Left ventricle myocardium inferior (tissue), 1 donor: ENCODE measurements around the gene EIPR1. TPM values are rescaled to one million over a fixed set of nuclear protein-coding genes. Genes with fewer than 3 reads are reported as not detected.

Experiments used
- DNase-seq: peaks from one replicate; pipeline ENCODE4 v3.0.0-alpha.2; 2020
- H3K27ac ChIP-seq: fragments of 200-600 bp; replicated peaks from 2 replicates; pipeline ENCODE4 v1.8.0; 2021
- H3K27me3 ChIP-seq: fragments of 200-600 bp; 2 replicates; pipeline ENCODE4 v1.8.0; 2021; ENCODE audit warnings: low read depth
- H3K36me3 ChIP-seq: fragments of 200-600 bp; 2 replicates; pipeline ENCODE4 v1.8.0; 2021
- H3K4me1 ChIP-seq: fragments of 200-600 bp; 2 replicates; pipeline ENCODE4 v1.8.0; 2021
- H3K4me3 ChIP-seq: fragments of 200-600 bp; 2 replicates; pipeline ENCODE4 v1.8.0; 2021; ENCODE audit warnings: mild to moderate bottlenecking, moderate library complexity
- H3K9me3 ChIP-seq: fragments of 200-600 bp; replicated peaks from 2 replicates; pipeline ENCODE4 v1.8.0; 2021
- CTCF ChIP-seq: fragments of 200-600 bp; IDR thresholded peaks from 2 replicates; pipeline ENCODE4 v1.8.0; 2021; ENCODE audit warnings: antibody characterized with exemption, mild to moderate bottlenecking, borderline replicate concordance
- intact Hi-C: fragments of 100-400 bp; cut with micrococcal nuclease; formaldehyde crosslinking; loops from one replicate; pipeline ENCODE4 v1.11.0; 2022
- total RNA-seq: library from RNA; stranded (reverse); fragmentation: NEBNext Ultra II Directional; extraction: Animal tissue kit (Norgen Biotek cat#: 25700); gene quantifications from one replicate; pipeline ENCODE4 v1.2.1, GENCODE V29; 2021
- donor health status: DM: no; HTN: yes; CAD: no; lungs with severe emphysema.

Gene EIPR1
- total RNA-seq, 1 donor from 2014 or later, result 12.2 TPM

GRCh38 chr2:3192920-3193319, 184.7 kb downstream of the EIPR1 start:
- Histone ChIP-seq H3K36me3 (peaks cover 50% of the 10 kb centered on the region), H3K4me1 (no peaks in the 10 kb centered on the region), H3K27ac (no peak overlapping the region), H3K27me3 (no peaks in the 10 kb centered on the region), H3K4me3 (no peak overlapping the region), H3K9me3 (no peaks in the 10 kb centered on the region)
- TF ChIP-seq CTCF, result no peak
- intact Hi-C loops, result no loop called here
- DNase-seq, result no peak

GRCh38 chr2:3192281-3192818, 185.3 kb downstream of the EIPR1 start:
- peaks cover 50% of the 10 kb centered on the region for H3K36me3 ChIP-seq
- intact Hi-C loops, result no loop called here
- no peak for TF ChIP-seq CTCF

GRCh38 chr2:3189961-3190360, 187.7 kb downstream of the EIPR1 start:
- no peaks in the 10 kb centered on the region for H3K27me3 ChIP-seq
- intact Hi-C loops, result no loop called here
- peaks cover 36% of the 10 kb centered on the region for H3K36me3 ChIP-seq
- no peak overlapping the region for H3K27ac ChIP-seq
- no peak for TF ChIP-seq CTCF
- no peak for DNase-seq
- H3K9me3 ChIP-seq, result no peaks in the 10 kb centered on the region
- H3K4me3 ChIP-seq, result no peak overlapping the region
- H3K4me1 ChIP-seq, result no peaks in the 10 kb centered on the region

More at GRCh38 chr2:3192281-3192818, 185.3 kb downstream of the EIPR1 start:
- Histone ChIP-seq H3K27ac (no peak overlapping the region), H3K4me1 (no peaks in the 10 kb centered on the region), H3K27me3 (no peaks in the 10 kb centered on the region), H3K4me3 (no peak overlapping the region), H3K9me3 (no peaks in the 10 kb centered on the region)
- DNase-seq, result no peak

GRCh38 chr2:3189076-3189591, 188.5 kb downstream of the EIPR1 start:
- Histone ChIP-seq H3K4me1 (no peaks in the 10 kb centered on the region), H3K27ac (no peak overlapping the region), H3K27me3 (no peaks in the 10 kb centered on the region), H3K9me3 (no peaks in the 10 kb centered on the region), H3K4me3 (no peak overlapping the region), H3K36me3 (peaks cover 36% of the 10 kb centered on the region)
- intact Hi-C loops, result no loop called here
- TF ChIP-seq CTCF, result no peak
- DNase-seq, result no peak

- H3K9me3 ChIP-seq, result no peaks in the 10 kb centered on the region
- H3K4me3 ChIP-seq, result no peak overlapping the region
- H3K27ac ChIP-seq, result no peak overlapping the region
- H3K27me3 ChIP-seq, result no peaks in the 10 kb centered on the region
- intact Hi-C loops, result no loop called here
- H3K36me3 ChIP-seq, result peaks cover 35% of the 10 kb centered on the region
- no peaks in the 10 kb centered on the region for H3K4me1 ChIP-seq
- no peak for DNase-seq
- TF ChIP-seq CTCF, result no peak
Measured at GRCh38 chr2:3188405-3188946, 189.1 kb downstream of the EIPR1 start.
